Measurements from ENCODE around the gene HS6ST2.

DNA sequence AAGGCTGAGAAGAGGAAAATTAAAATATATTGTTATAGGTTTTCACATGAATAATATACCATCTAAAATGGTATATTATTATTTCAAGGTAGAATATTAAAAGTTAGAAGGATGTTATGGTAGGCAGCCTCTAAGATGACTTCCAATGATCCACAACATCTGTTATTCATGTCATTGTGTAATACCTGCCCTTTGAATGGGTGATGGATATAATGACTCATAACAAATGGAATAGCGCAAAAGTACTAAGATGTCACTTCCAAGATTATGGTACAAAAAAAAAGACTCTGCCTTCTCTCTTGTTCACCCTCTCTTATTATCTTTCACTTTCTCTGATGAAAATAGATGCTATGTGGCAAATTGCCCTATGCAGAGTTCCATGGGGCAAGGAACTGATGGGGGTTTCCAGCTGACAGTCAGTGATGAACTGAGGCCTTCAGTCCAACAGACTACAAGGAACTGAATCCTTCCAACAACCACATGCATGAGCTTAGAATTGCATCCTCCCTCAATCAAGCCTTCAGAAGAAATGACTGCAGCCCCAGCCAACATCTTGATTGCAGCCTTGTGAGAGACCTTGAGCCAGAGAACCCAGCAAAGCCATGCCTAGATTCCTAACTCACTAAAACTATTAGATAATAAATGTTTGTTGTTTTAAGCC is 57.7 kb downstream of the HS6ST2 start:
- TF ChIP-seq EZH2 (IDR thresholded peaks at IDR 0.05; ENCODE audit: low read length, unreplicated experiment) = no peak
- TF ChIP-seq, protein P1, sequence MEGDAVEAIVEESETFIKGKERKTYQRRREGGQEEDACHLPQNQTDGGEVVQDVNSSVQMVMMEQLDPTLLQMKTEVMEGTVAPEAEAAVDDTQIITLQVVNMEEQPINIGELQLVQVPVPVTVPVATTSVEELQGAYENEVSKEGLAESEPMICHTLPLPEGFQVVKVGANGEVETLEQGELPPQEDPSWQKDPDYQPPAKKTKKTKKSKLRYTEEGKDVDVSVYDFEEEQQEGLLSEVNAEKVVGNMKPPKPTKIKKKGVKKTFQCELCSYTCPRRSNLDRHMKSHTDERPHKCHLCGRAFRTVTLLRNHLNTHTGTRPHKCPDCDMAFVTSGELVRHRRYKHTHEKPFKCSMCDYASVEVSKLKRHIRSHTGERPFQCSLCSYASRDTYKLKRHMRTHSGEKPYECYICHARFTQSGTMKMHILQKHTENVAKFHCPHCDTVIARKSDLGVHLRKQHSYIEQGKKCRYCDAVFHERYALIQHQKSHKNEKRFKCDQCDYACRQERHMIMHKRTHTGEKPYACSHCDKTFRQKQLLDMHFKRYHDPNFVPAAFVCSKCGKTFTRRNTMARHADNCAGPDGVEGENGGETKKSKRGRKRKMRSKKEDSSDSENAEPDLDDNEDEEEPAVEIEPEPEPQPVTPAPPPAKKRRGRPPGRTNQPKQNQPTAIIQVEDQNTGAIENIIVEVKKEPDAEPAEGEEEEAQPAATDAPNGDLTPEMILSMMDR (conservative IDR thresholded peaks at IDR 0.05; ENCODE audit: low read depth, low read length) = no peak
- TF ChIP-seq EZH2phosphoT487 (IDR thresholded peaks at IDR 0.05; ENCODE audit: borderline replicate concordance, low read length) = no peak
